Lower leg skin (tissue), 3 donors: ENCODE measurements around the gene GARS1.

Experiments used
- POLR2A ChIP-seq, 2 donors: fragments of 450-650 bp; IDR thresholded peaks; one replicate each; pipeline ENCODE4 v1.6.1; 2016 to 2017; ENCODE audit warnings: antibody characterized with exemption in 2 of 2, mild to moderate bottlenecking in 1 of 2, moderate library complexity in 1 of 2
- TF ChIP-seq, protein P1 (sequence below), 3 donors: fragments of 450-650 bp; IDR thresholded peaks; one replicate each; pipeline ENCODE4 v1.5.1; 2016; ENCODE audit warnings: antibody characterized with exemption in 3 of 3, mild to moderate bottlenecking in 3 of 3, moderate library complexity in 2 of 3

GRCh38 chr7:30681331-30681797 lies 86.7 kb downstream of the GARS1 start:
- TF ChIP-seq, protein P1, sequence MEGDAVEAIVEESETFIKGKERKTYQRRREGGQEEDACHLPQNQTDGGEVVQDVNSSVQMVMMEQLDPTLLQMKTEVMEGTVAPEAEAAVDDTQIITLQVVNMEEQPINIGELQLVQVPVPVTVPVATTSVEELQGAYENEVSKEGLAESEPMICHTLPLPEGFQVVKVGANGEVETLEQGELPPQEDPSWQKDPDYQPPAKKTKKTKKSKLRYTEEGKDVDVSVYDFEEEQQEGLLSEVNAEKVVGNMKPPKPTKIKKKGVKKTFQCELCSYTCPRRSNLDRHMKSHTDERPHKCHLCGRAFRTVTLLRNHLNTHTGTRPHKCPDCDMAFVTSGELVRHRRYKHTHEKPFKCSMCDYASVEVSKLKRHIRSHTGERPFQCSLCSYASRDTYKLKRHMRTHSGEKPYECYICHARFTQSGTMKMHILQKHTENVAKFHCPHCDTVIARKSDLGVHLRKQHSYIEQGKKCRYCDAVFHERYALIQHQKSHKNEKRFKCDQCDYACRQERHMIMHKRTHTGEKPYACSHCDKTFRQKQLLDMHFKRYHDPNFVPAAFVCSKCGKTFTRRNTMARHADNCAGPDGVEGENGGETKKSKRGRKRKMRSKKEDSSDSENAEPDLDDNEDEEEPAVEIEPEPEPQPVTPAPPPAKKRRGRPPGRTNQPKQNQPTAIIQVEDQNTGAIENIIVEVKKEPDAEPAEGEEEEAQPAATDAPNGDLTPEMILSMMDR (IDR thresholded peaks at IDR 0.05): no peak
- TF ChIP-seq POLR2A (IDR thresholded peaks at IDR 0.05): no peak
